GM04503 (cell line): ENCODE data around the gene HACD2.
"Not testable (repeated sequence)": the region's sequence is repeated elsewhere in the genome, so short reads cannot be mapped to it uniquely, and the experiment has no call there.

ENCODE experiments used
- DNase-seq: peaks from one replicate; pipeline ENCODE4 v3.0.0-alpha.2; 2012; ENCODE audit warnings: low read depth

The HACD2 gene

DNA sequence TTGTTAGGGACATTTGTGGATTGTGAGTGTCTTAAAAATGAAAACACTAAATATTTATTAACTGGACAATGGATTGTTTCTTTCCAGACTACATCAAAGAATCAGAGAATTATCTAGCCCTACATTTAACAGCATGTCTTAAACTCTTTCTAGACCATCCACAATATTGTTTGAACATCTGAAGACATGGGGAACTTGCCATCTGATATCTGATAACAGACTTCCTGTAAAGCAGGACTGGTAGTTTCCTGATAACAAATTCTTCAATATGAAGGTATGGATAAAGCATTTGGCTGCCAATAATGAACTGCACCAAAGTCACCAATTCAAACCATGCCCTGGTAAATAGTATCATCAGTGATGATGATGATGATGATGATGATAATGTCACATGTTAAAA, 26.2 kb upstream of the HACD2 start:
- DNase-seq, result no peak

- no peak for DNase-seq
Observed at GRCh38 chr3:123610331-123610730, 25.5 kb upstream of the HACD2 start.

DNA sequence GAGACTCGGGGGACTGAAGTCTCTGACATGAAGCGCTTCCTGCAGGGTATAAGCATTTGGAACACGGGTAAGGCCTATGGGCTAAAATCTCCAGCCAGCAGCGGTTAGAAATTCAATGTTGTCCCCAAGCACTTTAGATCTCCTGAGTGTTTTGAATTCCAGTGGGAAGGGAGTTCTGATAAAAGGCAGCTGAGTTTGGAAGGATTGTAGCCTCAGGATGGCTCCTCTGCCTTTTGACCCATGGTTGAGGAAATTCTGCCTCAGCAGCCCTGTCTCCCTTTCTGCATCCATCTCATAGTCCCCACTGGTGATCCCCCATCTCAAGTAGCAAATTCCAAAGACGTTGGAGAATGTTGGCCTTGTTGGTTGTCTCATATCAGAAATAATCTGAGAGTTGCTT, 24.2 kb upstream of the HACD2 start:
- DNase-seq, result no peak

GRCh38 chr3:123608263-123608937, 23.5 kb upstream of the HACD2 start:
- DNase-seq, result no peak

DNA sequence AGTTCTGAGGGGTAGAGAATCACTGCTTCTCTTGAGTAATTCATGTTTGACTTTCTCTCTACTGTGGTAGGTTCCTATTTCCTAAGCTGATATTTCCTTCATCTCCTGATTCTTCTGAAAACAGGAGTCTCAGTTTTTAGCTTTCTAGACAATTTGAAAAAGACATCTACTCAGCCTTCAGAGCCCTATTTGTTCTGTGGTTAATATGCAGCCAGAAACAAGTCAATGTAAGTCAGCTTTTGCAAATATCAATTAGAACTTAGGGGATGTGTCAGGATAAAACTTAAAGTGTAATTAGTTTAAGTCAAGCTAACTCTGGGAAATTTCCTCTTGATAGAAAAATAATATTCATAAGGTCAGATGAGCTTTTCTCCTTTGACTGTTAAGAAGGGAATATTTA, 21.7 kb upstream of the HACD2 start:
- no peak for DNase-seq

- DNase-seq, result no peak
Observed at GRCh38 chr3:123605789-123606234, 21.0 kb upstream of the HACD2 start.

DNA sequence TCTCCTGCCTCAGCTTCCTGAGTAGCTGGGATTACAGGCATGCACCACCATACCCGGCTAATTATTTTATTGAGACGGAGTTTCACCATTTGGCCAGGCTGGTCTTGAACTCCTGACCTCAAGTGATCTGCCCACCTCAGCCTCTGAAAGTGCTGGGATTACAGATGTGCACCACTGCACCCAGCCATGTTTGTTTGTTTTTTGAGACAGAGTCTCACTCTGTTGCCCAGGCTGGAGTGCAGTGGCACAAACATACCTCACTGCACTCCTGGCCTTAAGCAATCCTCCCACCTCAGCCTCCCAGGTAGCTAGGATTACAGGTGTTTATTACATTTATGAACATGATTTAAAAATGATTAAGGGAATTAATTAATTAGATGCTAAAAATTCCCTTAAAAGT, 18.3 kb upstream of the HACD2 start:
- not testable (repeated sequence) for DNase-seq

GRCh38 chr3:123602325-123602724, 17.5 kb upstream of the HACD2 start:
- DNase-seq, result no peak

GRCh38 chr3:123600863-123601262, 16.0 kb upstream of the HACD2 start:
- DNase-seq, result not testable (repeated sequence)

GRCh38 chr3:123597561-123597960, 12.7 kb upstream of the HACD2 start:
- no peak for DNase-seq

GRCh38 chr3:123595396-123596180, 10.7 kb upstream of the HACD2 start:
- no peak for DNase-seq

DNA sequence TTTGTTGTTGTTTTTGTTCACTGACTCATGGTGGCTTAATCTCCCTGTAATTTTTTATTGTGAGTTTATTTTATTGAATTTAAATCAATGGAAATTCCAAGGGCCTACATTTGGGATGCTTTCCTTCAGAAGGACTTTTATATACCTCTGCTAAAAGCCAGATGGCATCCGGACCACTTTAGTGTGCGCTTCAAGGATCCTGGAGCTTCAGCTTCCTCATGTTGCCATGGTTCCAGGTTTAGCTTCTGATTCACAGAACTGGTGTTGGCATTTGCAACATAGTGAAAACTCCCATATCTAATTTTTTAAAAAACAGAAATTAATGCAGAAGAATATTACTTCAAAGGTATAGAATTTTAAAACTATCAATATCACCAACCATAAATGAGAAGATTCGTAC, 8.5 kb upstream of the HACD2 start:
- DNase-seq, result no peak

GRCh38 chr3:123590685-123591450, 6.0 kb upstream of the HACD2 start:
- no peak for DNase-seq

DNA sequence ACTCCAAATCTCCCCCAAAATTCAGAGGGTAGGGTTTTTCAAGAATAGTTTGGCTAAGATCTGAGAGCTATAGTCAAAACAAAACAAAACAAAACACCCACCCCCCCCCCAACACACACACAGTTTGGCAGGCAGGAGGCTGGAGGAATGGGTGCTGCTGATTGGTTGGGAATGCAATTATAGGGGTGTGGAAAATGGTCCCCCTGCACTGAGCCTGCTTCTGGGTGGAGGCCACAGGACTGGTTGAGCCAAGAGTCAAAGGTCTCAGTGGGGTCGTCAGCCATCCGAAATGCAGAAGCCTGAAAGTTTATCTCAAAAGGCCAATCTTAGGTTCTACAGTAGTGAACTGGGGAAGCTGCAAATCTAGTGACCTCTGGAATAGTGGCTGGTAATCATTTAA, 2.5 kb upstream of the HACD2 start:
- DNase-seq, result no peak

DNA sequence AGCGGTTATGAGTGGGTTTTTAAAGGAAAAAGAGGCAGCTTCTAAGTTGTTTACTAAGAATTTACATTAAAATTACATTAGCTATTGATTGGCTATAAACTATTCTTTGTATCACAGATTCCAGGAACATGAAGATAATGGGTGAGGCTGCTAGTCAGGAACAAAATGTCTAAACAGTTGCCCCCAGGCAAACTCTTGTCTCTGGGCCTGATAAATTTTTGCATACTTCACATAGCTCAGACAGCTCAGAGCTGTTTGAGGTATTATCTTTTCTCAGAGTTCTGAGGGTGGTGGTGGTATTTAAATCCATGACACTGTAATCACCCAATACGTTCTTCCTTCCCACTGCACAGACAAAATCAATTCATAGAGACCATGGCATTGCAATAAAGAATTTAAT, 2.1 kb upstream of the HACD2 start:
- DNase-seq, result no peak

- DNase-seq, result no peak
Observed at GRCh38 chr3:123586131-123586530, 1.3 kb upstream of the HACD2 start.

DNA sequence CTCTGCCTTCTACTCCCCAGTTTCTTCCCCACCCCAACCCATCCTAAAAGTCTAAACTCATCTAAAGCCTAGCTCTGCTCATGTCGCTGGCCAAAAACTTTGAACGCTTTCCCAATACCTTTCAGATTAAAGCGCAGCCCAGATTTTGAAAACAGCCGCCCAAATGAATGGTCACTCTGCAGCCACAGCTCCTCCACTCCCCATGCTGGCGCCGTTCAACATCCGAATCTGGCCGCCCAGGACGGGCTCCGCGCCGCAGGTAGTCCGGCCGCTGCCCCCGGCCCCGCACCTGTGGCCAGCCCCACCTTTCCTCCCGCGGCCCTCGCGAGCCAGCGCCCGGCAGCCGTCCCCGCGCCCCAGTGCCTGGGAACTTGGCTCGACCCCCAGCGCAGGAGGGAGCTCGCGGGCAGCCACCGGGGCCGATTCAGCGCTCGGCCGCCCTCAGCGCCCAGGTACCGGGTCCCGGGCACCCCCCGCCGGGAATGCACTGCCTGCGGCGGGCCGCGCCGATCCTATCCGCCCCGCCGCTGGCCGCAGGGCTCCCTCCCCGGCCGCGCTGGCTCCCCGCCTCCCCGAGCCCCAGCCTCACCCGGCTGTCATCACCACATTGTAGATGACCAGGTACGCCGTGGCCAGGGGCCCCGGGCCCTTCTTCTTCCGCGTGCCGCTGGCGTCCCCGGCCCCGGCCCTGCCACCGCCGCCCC, 417 bp downstream of the HACD2 start:
- DNase-seq, result no peak

DNA sequence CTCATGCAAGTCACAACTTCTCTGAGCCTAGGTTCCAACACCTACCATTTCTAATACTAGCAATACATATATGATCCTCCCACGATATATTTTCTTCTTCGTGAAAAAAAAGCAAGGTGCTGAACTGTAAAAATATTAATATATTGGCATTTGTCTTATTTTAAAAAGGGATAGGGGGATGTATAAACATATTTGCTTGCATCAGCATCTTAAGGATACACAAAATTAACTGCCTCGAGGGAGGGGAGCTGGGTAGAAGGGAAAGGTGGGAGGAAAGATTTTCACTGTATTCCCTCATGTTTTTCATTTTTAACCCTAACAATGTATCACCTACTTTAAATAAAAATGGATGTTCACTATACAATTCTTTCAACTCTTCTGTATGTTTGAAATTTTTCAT, 1.3 kb downstream of the HACD2 start:
- no peak for DNase-seq

DNA sequence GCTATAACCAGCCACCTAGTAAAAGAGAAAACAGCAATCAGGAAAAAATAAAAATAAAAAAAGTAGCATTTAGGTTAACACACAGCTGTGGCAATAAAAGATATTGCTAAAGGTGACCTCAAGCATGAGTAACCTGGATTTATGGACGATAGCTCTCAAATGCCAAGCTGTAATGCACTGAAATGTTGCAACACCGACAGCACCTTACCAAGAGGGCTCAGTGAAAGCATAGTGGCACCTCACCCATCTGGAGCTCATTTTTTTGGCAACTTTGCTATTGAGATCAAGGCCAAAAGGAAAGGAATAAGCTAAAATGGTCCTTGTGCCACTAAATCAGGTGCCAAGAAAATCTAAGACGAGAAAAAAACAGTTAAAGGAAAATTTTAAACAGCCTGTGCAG, 2.5 kb downstream of the HACD2 start:
- no peak for DNase-seq

GRCh38 chr3:123576122-123576521, 8.7 kb downstream of the HACD2 start:
- no peak for DNase-seq

DNA sequence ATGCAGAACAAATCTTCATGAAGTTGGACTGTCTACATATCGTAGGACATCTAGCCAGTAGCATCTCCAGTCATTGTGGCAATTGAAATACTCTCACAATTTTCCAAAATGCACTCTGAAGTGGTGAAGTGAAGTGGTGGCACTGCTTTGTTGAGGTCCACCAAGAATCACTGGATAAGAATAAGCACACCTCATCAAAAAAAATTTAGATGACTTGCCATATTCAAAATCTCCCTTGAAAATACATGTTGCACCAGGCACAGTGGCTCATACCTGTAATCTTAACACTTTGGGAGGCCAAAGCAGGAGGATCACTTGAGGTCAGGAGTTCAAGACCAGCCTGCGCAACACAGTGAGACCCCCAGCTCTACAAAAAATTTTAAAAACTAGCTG, 12.9 kb downstream of the HACD2 start:
- DNase-seq, result no peak

- no peak for DNase-seq
Observed at GRCh38 chr3:123571264-123571972, 13.4 kb downstream of the HACD2 start.
